Karpas-422 (cell line): ENCODE results near the gene ATRAID. TPM values are rescaled to one million over a fixed set of nuclear protein-coding genes. Genes with fewer than 3 reads are reported as not detected.

Source experiments
- DNase-seq: peaks from one replicate; pipeline ENCODE4 v3.0.0-alpha.2; 2015
- H2AFZ ChIP-seq: fragments of 200-600 bp; sonication (generic); 2 replicates; pipeline ENCODE4 v1.6.1; 2014; ENCODE audit warnings: antibody characterized with exemption, low read length, mixed read lengths
- H3K27ac ChIP-seq: fragments of 200-600 bp; sonication (generic); 2 replicates; pipeline ENCODE4 v1.5.1; 2014; ENCODE audit warnings: mild to moderate bottlenecking, low read length, moderate library complexity
- H3K27me3 ChIP-seq: fragments of 200-600 bp; sonication (generic); 2 replicates; pipeline ENCODE4 v1.6.1; 2014; ENCODE audit warnings: low read length, mixed read lengths
- H3K36me3 ChIP-seq: fragments of 200-600 bp; sonication (generic); 2 replicates; pipeline ENCODE4 v1.6.1; 2014; ENCODE audit warnings: low read length, mixed read lengths; ENCODE audit not compliant: insufficient read depth
- H3K4me1 ChIP-seq: fragments of 200-600 bp; sonication (generic); 2 replicates; pipeline ENCODE4 v1.6.1; 2014; ENCODE audit warnings: mild to moderate bottlenecking, low read length, mixed read lengths
- H3K4me2 ChIP-seq: fragments of 200-600 bp; sonication (generic); 2 replicates; pipeline ENCODE4 v1.6.1; 2014; ENCODE audit warnings: low read length, low read depth, mild to moderate bottlenecking; ENCODE audit not compliant: poor library complexity, severe bottlenecking
- H3K4me3 ChIP-seq: fragments of 200-600 bp; sonication (generic); 2 replicates; pipeline ENCODE4 v1.5.1; 2014; ENCODE audit warnings: mild to moderate bottlenecking, antibody characterized with exemption, low read length, mixed read lengths
- H3K79me2 ChIP-seq: fragments of 200-600 bp; sonication (generic); 2 replicates; pipeline ENCODE4 v1.6.1; 2014; ENCODE audit warnings: mild to moderate bottlenecking, low read length, mixed read lengths
- H3K9ac ChIP-seq: fragments of 200-600 bp; sonication (generic); 2 replicates; pipeline ENCODE4 v1.6.0; 2014; ENCODE audit warnings: low read length
- H3K9me2 ChIP-seq: fragments of 200-600 bp; sonication (generic), shearing (Covaris generic); replicated peaks from 2 replicates; pipeline ENCODE4 v1.6.0; 2014; ENCODE audit warnings: mild to moderate bottlenecking, low read length, moderate library complexity; ENCODE audit not compliant: insufficient read depth
- H3K9me3 ChIP-seq: fragments of 300-700, 200-600 bp; sonication (generic); 2 replicates; pipeline ENCODE4 v1.6.1; 2014; ENCODE audit warnings: low read length, mixed read lengths
- H4K20me1 ChIP-seq: fragments of 200-600 bp; sonication (generic); 2 replicates; pipeline ENCODE4 v1.6.1; 2014; ENCODE audit warnings: mild to moderate bottlenecking, antibody characterized with exemption, low read length, low read depth; ENCODE audit not compliant: insufficient read depth
- total RNA-seq: library from RNA; depleted of rRNA; stranded (reverse); fragments of >200 nt; shearing (Covaris generic); gene quantifications from 2 replicates; pipeline ENCODE4 v1.2.3, GENCODE V29; 2014; ENCODE audit warnings: low replicate concordance

The ATRAID gene
- total RNA-seq, 1 experiment from 2014 or later, result 167 TPM

DNA sequence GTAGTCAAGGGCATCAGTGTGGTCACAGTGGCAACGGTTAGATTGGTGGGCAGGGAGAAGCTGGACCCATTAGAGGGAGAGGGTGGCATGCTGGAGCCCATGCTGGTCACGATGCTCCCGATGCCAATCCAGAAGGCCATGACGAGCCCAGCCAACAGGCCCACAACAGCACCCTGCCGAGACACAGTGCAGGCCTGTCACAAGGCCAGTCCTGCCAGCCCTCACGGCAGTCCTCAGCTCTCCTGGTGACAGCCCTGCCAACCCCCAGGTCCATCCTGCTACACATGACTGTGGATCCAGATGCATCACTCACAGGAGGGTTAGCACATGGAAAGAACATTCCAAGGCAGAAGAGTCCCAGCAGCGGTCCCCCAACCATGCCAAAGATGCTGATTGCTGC, 10.2 kb upstream of the ATRAID start:
- H3K36me3 ChIP-seq, result 0 out of 2 replicates have a peak, but pooled peaks cover 5% of the 10 kb centered on the region
- H3K4me3 ChIP-seq, result no peak overlapping the region
- DNase-seq, result no peak

DNA sequence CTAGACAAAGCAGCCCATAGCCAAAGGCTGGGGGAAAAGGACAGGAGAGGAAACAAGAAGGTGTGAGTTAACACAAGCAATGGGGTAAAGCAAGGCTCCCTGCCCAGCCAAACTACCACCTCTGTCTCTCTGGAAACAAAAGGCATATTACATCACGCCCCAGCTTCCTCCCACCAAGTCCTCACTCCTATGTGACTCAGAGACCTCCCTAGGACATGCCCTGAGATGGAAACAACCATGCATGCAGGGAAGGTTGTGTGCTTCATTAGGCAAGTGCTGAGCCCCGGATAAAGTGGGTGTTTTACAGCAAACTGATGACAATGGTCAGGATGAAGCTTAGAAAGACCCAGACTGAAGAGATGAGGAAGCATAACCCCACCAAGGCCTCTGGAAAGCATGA, 9.0 kb upstream of the ATRAID start:
- Histone ChIP-seq H3K9me2 (no peaks in the 10 kb centered on the region), H3K9ac (no peak overlapping the region), H2AFZ (no peak overlapping the region), H3K4me2 (no peak overlapping the region), H3K9me3 (no peaks in the 10 kb centered on the region), H3K27ac (no peak overlapping the region), H3K27me3 (no peaks in the 10 kb centered on the region), H3K79me2 (no peaks in the 10 kb centered on the region), H3K4me3 (no peak overlapping the region), H3K36me3 (peaks cover 11% of the 10 kb centered on the region; the same call in 1 of the 2 replicates), H3K4me1 (no peaks in the 10 kb centered on the region), H4K20me1 (no peaks in the 10 kb centered on the region)
- no peak for DNase-seq

More for the DNA sequence above, 10.2 kb upstream of the ATRAID start:
- Histone ChIP-seq H3K9me2 (no peaks in the 10 kb centered on the region), H3K27me3 (no peaks in the 10 kb centered on the region), H3K4me1 (peaks cover 11% of the 10 kb centered on the region), H3K9ac (no peak overlapping the region), H3K27ac (no peak overlapping the region), H3K4me2 (no peak overlapping the region), H2AFZ (no peak overlapping the region), H3K9me3 (no peaks in the 10 kb centered on the region), H3K79me2 (no peaks in the 10 kb centered on the region), H4K20me1 (no peaks in the 10 kb centered on the region)

DNA sequence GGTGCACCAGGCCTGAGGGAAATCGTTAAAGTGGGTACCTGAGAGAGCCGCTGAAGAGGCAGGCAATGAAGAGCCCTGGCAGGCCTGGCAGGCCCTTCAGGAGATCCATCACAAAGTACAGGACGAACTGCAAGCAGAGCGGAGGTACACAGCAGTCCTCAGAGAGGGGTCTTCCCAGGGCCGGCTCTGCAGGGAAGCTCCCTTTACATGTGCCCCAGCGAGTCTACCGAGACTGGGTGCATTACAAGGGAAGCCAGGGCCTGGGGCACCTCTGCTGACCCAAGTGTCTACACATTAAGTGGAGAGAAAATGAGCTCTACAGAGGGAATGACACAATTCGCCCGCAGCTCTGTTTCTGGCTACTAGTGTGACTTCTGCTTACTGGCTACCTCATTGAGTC, 8.1 kb upstream of the ATRAID start:
- no peaks in the 10 kb centered on the region for H3K9me2 ChIP-seq
- H3K27ac ChIP-seq, result no peak overlapping the region
- H3K36me3 ChIP-seq, result peaks cover 11% of the 10 kb centered on the region; the same call in 1 of the 2 replicates
- H2AFZ ChIP-seq, result no peak overlapping the region
- H3K9ac ChIP-seq, result no peak overlapping the region
- no peak overlapping the region for H3K4me3 ChIP-seq
- H3K4me2 ChIP-seq, result no peak overlapping the region
- H3K79me2 ChIP-seq, result peaks cover 1% of the 10 kb centered on the region; the same call in 1 of the 2 replicates
- no peaks in the 10 kb centered on the region for H4K20me1 ChIP-seq
- no peaks in the 10 kb centered on the region for H3K27me3 ChIP-seq
- DNase-seq, result no peak
- H3K9me3 ChIP-seq, result no peaks in the 10 kb centered on the region
- peaks cover under 1% of the 10 kb centered on the region; the same call in 1 of the 2 replicates for H3K4me1 ChIP-seq

DNA sequence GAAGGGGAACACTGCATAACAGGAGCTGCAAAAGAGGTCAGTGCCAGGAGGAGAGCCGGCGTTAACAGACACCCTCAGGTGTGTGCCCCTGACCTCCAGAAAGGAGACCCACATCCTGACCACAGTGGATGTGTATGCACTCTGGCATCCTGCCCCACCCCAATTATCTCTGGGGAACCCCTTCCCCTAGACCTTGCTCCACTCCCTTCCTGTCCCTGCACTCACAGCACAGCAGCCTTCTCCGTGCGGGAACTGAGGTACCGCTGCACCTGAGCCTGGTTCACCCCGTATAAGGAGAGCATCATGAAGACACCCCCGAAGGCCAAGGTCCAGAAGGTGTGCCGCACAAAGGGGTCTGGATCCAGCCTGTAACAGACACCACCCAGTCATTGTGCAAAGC, 7.3 kb upstream of the ATRAID start:
- H3K4me1 ChIP-seq, result peaks cover 8% of the 10 kb centered on the region
- no peak overlapping the region for H3K27ac ChIP-seq
- no peaks in the 10 kb centered on the region for H3K9me2 ChIP-seq
- no peaks in the 10 kb centered on the region for H3K27me3 ChIP-seq
- no peak overlapping the region for H2AFZ ChIP-seq
- peaks cover 17% of the 10 kb centered on the region; the same call in 1 of the 2 replicates for H3K36me3 ChIP-seq
- H3K9me3 ChIP-seq, result no peaks in the 10 kb centered on the region
- no peak overlapping the region for H3K9ac ChIP-seq
- DNase-seq, result no peak
- H4K20me1 ChIP-seq, result no peaks in the 10 kb centered on the region
- H3K4me2 ChIP-seq, result no peak overlapping the region
- H3K4me3 ChIP-seq, result no peak overlapping the region
- peaks cover 10% of the 10 kb centered on the region; the same call in 1 of the 2 replicates for H3K79me2 ChIP-seq

DNA sequence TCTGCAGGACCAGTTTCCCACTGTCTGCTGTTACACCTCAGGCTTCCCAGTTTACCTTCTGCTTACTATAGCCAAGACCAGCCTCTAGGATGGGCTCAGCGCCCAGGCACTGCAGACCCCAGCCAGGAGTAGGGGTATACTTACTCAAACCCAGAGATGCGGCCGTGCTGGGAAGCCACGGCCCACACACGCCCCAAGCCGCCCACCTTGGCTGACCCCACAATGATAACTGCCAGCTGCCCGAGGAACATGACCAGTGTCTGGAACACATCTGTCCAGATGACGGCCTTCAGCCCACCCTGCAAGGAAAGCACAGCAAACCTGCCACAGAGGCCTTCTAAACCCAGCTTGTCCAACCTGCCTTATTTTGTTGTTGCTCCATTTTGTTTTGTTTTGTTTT, 6.6 kb upstream of the ATRAID start:
- peaks cover 15% of the 10 kb centered on the region for H3K4me1 ChIP-seq
- peaks cover 17% of the 10 kb centered on the region; the same call in 1 of the 2 replicates for H3K36me3 ChIP-seq
- H3K9me2 ChIP-seq, result no peaks in the 10 kb centered on the region
- no peaks in the 10 kb centered on the region for H4K20me1 ChIP-seq
- H3K79me2 ChIP-seq, result peaks cover 11% of the 10 kb centered on the region; the same call in 1 of the 2 replicates
- no peaks in the 10 kb centered on the region for H3K27me3 ChIP-seq
- H2AFZ ChIP-seq, result no peak overlapping the region
- DNase-seq, result no peak
- H3K9me3 ChIP-seq, result no peaks in the 10 kb centered on the region
- H3K4me3 ChIP-seq, result no peak overlapping the region
- H3K27ac ChIP-seq, result no peak overlapping the region
- no peak overlapping the region for H3K9ac ChIP-seq
- H3K4me2 ChIP-seq, result no peak overlapping the region

DNA sequence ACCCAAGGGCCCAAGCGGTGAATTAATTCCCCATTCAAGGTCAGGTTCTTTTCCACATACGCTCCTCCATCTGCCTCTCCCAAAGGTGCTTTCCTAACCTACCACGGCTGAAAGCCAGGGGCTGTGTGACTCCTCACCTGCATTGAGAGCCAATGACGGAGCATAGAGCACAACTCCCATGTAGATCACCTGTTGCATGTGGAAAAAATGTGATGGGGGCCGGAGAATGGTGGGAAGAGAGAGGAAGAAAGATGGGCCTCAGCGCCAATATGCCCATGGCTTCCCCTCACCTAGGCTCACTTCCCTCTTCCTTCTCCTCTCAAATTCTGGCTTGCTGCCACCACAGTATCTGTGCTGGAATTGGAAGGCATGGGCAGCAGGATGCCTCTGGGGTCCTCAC, 5.5 kb upstream of the ATRAID start:
- Histone ChIP-seq H4K20me1 (no peaks in the 10 kb centered on the region), H3K36me3 (peaks cover 17% of the 10 kb centered on the region; the same call in 1 of the 2 replicates), H3K4me1 (peaks cover 24% of the 10 kb centered on the region), H3K4me3 (no peak overlapping the region), H3K27me3 (no peaks in the 10 kb centered on the region), H3K79me2 (peaks cover 16% of the 10 kb centered on the region), H2AFZ (no peak overlapping the region), H3K9me3 (no peaks in the 10 kb centered on the region), H3K9ac (no peak overlapping the region), H3K4me2 (no peak overlapping the region), H3K27ac (no peak overlapping the region), H3K9me2 (no peaks in the 10 kb centered on the region)
- no peak for DNase-seq

DNA sequence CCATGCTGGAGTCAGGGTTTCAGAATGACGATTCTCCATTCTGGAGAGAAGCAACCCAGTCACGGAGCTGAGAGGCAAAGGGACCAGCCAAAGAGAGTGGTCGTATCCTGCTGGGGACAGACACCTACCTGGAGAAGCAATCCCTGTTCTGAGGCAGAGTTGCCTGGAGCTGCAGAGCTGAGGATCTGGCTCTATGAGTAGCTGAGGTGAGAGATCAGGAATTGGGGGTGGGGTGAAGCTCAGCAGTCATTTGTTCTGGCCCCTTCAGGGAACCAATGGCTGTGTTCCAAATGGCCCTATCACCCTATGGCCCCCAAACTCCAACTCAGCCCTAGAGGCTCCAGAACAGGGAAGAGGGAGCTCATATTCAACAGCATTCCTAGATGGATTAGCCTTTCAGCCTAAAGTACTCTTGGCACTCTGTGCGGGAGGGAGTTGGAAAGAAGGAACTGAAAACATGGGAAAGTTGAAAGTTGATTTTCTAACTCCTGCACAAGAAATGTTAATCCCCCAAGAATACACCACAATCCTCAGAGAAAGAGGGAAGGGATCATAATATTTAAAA, 3.3 kb upstream of the ATRAID start:
- no peak overlapping the region for H3K27ac ChIP-seq
- H3K27me3 ChIP-seq, result no peaks in the 10 kb centered on the region
- peaks cover 11% of the 10 kb centered on the region; the same call in 1 of the 2 replicates for H3K36me3 ChIP-seq
- no peaks in the 10 kb centered on the region for H3K9me2 ChIP-seq
- H2AFZ ChIP-seq, result no peak overlapping the region
- H3K4me1 ChIP-seq, result peaks cover 29% of the 10 kb centered on the region
- H3K79me2 ChIP-seq, result peaks cover 31% of the 10 kb centered on the region
- H3K4me3 ChIP-seq, result no peak overlapping the region
- no peak for DNase-seq
- no peaks in the 10 kb centered on the region for H3K9me3 ChIP-seq
- no peak overlapping the region for H3K4me2 ChIP-seq
- H3K9ac ChIP-seq, result no peak overlapping the region
- no peaks in the 10 kb centered on the region for H4K20me1 ChIP-seq

DNA sequence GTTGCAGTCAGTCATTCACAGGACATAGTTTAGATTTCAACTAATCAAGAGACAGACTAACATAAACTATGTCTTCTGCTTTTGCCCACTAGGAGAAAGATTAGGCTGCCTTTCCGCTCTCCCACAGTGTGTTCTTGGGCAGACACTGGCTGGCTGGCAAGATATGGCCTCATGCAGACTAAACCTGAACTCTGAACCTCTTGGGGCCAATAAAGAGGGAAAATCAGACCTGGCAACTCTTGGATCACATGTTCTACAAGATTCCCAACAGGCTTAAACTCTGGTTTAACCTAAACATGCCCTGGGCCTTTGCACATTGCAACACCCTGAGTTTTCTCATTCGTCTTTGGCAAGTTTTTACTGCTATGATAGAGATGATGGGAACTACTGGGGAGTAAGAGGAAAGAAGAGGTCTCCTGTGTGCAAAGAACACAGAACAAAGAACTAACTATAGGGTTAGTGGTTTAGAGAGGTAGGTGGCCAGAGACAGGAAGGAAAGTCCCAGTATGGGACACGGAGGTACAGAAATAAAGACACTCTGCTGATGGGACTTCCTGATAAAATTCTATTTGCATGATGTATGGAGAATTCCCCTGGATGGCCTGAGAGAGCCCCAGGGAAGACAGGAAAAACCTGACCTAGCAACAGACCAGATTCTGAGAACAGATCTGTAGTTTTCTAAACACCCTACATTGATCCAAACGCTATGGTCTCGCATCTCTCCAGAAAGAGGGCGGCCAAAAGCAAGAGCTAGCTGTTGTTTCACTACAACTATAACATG, 2.0 kb upstream of the ATRAID start:
- peaks cover 16% of the 10 kb centered on the region; the same call in 1 of the 2 replicates for H3K36me3 ChIP-seq
- H3K9ac ChIP-seq, result peak overlapping the region; percentile 36
- H4K20me1 ChIP-seq, result no peaks in the 10 kb centered on the region
- DNase-seq, result no peak
- H3K4me2 ChIP-seq, result peak overlapping the region; percentile 40
- peak overlapping the region; percentile 29; the same call in 1 of the 2 replicates for H3K4me3 ChIP-seq
- H3K27ac ChIP-seq, result peak overlapping the region; percentile 21; the same call in 1 of the 2 replicates
- peaks cover 33% of the 10 kb centered on the region for H3K79me2 ChIP-seq
- H3K4me1 ChIP-seq, result peaks cover 42% of the 10 kb centered on the region
- no peaks in the 10 kb centered on the region for H3K9me3 ChIP-seq
- no peak overlapping the region for H2AFZ ChIP-seq
- no peaks in the 10 kb centered on the region for H3K9me2 ChIP-seq
- H3K27me3 ChIP-seq, result no peaks in the 10 kb centered on the region
